Measurements from ENCODE around the gene LAYN.

LAYN gene

GRCh38 chr11:111598148-111598547, 57.6 kb downstream of the LAYN start:
- no peak for DNase-seq (ENCODE audit: low spot score)

- no peak for DNase-seq (ENCODE audit: low spot score)
Observed at GRCh38 chr11:111598559-111598958, 58.0 kb downstream of the LAYN start.

- DNase-seq (ENCODE audit: low spot score) = no peak
Observed at GRCh38 chr11:111601636-111601978, 61.1 kb downstream of the LAYN start.

GRCh38 chr11:111601979-111602864, 61.7 kb downstream of the LAYN start, which contains the start of gene SIK2:
TSS of gene SIK2 (plus strand) at chr11:111602449. CDS start at chr11:111602564, 115 bp downstream.
- peak; percentile 91 for DNase-seq (ENCODE audit: low spot score)

GRCh38 chr11:111602865-111603610, 62.5 kb downstream of the LAYN start:
- peak; percentile 5 for DNase-seq (ENCODE audit: low spot score)

GRCh38 chr11:111603611-111604130, 63.2 kb downstream of the LAYN start:
- no peak for DNase-seq (ENCODE audit: low spot score)

- peak; percentile 61 for DNase-seq (ENCODE audit: low spot score)
Observed at GRCh38 chr11:111604392-111605009, 64.0 kb downstream of the LAYN start.

GRCh38 chr11:111605681-111606080, 65.2 kb downstream of the LAYN start:
- DNase-seq (ENCODE audit: low spot score) = no peak

- no peak for DNase-seq (ENCODE audit: low spot score)
Observed at GRCh38 chr11:111606986-111607385, 66.5 kb downstream of the LAYN start.

GRCh38 chr11:111607751-111608150, 67.2 kb downstream of the LAYN start:
- DNase-seq (ENCODE audit: low spot score) = no peak
